SK-N-SH (cell line): ENCODE results near the gene LRGUK. TPM values are rescaled to one million over a fixed set of nuclear protein-coding genes. Genes with fewer than 3 reads are reported as not detected.

Experiments
- CTCF ChIA-PET: fragments of 300-600, 350-600 bp; formaldehyde crosslinking; extraction: SDS; loops from one replicate; lab custom pipeline; 2021; lab: Yijun Ruan, JAX
- POLR2A ChIA-PET: fragments of 350-600 bp; sonication (Branson Sonifier 250); formaldehyde crosslinking; extraction: SDS; loops from one replicate; lab custom pipeline; 2020; ENCODE audit warnings: antibody characterized with exemption, inconsistent platforms; lab: Yijun Ruan, JAX
- DNase-seq: peaks from one replicate; pipeline ENCODE4 v3.0.0; 2012
- H2AFZ ChIP-seq: fragments of 200-600 bp; sonication (generic); 2 replicates; pipeline ENCODE4 v1.8.1; 2016; ENCODE audit warnings: antibody characterized with exemption, mild to moderate bottlenecking, low read depth
- H3F3A ChIP-seq: fragments of 200-600 bp; sonication (generic); replicated peaks from 2 replicates; pipeline ENCODE3; 2016; ENCODE audit warnings: antibody characterized with exemption, mild to moderate bottlenecking; ENCODE audit not compliant: insufficient read depth
- H3K27ac ChIP-seq, 2 experiments: fragments of 200-500 bp in 1 of 2; fragments of 200-600 bp in 1 of 2; sonication (Bioruptor generic) in 1 of 2; sonication (generic), shearing (Covaris generic) in 1 of 2; 2 replicates each; pipeline versions ENCODE4 v1.5.1 to v1.6.1; 2014 to 2016; ENCODE audit warnings: low read depth in 2 of 2, inconsistent platforms in 1 of 2, low read length in 1 of 2, mild to moderate bottlenecking in 1 of 2, mixed read lengths in 1 of 2
- H3K27me3 ChIP-seq: fragments of 200-600 bp; sonication (generic), shearing (Covaris generic); 2 replicates; pipeline ENCODE4 v1.6.1; 2016; ENCODE audit warnings: mixed run types; ENCODE audit not compliant: insufficient read depth
- H3K36me3 ChIP-seq, 2 experiments: fragments of 200-500 bp in 1 of 2; fragments of 200-600 bp in 1 of 2; sonication (Bioruptor generic) in 1 of 2; sonication (generic) in 1 of 2; replicated peaks in 1 of 2; 2 replicates each; pipeline versions ENCODE3 to v1.5.1; 2014 to 2016; ENCODE audit warnings: low read length in 1 of 2, mild to moderate bottlenecking in 1 of 2; ENCODE audit not compliant: insufficient read depth in 2 of 2, control insufficient read depth in 1 of 2
- H3K4me1 ChIP-seq, 2 experiments: fragments of 200-500 bp in 1 of 2; fragments of 200-600 bp in 1 of 2; sonication (Bioruptor generic) in 1 of 2; sonication (generic), shearing (Covaris generic) in 1 of 2; 2 replicates each; pipeline versions ENCODE4 v1.5.1 to v1.6.1; 2014 to 2016; ENCODE audit warnings: low read depth in 1 of 2, low read length in 1 of 2, mixed run types in 1 of 2; ENCODE audit not compliant: insufficient read depth in 2 of 2, control insufficient read depth in 1 of 2
- H3K4me2 ChIP-seq: fragments of 200-600 bp; sonication (generic), shearing (Covaris generic); 2 replicates; pipeline ENCODE4 v1.6.1; 2017; ENCODE audit warnings: mixed run types
- H3K4me3 ChIP-seq, 2 experiments: fragments of 200-500 bp in 1 of 2; fragments of 200-600 bp in 1 of 2; sonication (Bioruptor generic) in 1 of 2; sonication (generic), shearing (Covaris generic) in 1 of 2; 2 replicates each; pipeline versions ENCODE4 v1.5.1 to v1.8.1; 2014 to 2016; ENCODE audit warnings: low read depth in 2 of 2, inconsistent platforms in 1 of 2, low read length in 1 of 2, mild to moderate bottlenecking in 1 of 2, mixed read lengths in 1 of 2, moderate library complexity in 1 of 2
- H3K79me2 ChIP-seq: fragments of 200-600 bp; sonication (generic); 2 replicates; pipeline ENCODE4 v1.8.1; 2017; ENCODE audit warnings: mild to moderate bottlenecking; ENCODE audit not compliant: insufficient read depth
- H3K9ac ChIP-seq: fragments of 200-600 bp; sonication (generic); 2 replicates; pipeline ENCODE4 v1.6.1; 2017; ENCODE audit warnings: mixed run types
- H3K9me2 ChIP-seq: fragments of 200-600 bp; sonication (generic); 2 replicates; pipeline ENCODE4 v1.6.1; 2017; ENCODE audit warnings: mixed run types
- H3K9me3 ChIP-seq: fragments of 200-600 bp; sonication (generic); 2 replicates; pipeline ENCODE4 v1.6.1; 2017; ENCODE audit warnings: mixed run types, mild to moderate bottlenecking, moderate library complexity
- H4K20me1 ChIP-seq: fragments of 200-600 bp; sonication (generic); 2 replicates; pipeline ENCODE4 v1.6.1; 2017; ENCODE audit warnings: mild to moderate bottlenecking, mixed run types; ENCODE audit not compliant: insufficient read depth
- CHD2 ChIP-seq: fragments of 150-350 bp; IDR thresholded peaks from 2 replicates; pipeline ENCODE4 v1.6.1; 2018; ENCODE audit warnings: low read length; ENCODE audit not compliant: partially characterized antibody
- FOXM1 ChIP-seq: IDR thresholded peaks from 2 replicates; pipeline ENCODE4 v1.4.0; 2012; ENCODE audit warnings: low read depth, mild to moderate bottlenecking
- MEF2A ChIP-seq: IDR thresholded peaks from 2 replicates; pipeline ENCODE4 v1.4.0; 2012; ENCODE audit warnings: low read depth, borderline replicate concordance
- MXI1 ChIP-seq: IDR thresholded peaks from 2 replicates; pipeline ENCODE4 v1.6.1; 2012; ENCODE audit warnings: mild to moderate bottlenecking, low read depth, low read length, improper control_type of control experiment
- NRF1 ChIP-seq: IDR thresholded peaks from 2 replicates; pipeline ENCODE4 v1.6.1; 2012; ENCODE audit warnings: low read depth, mild to moderate bottlenecking, low read length
- RAD21 ChIP-seq: IDR thresholded peaks from 2 replicates; pipeline ENCODE4 v1.6.1; 2012; ENCODE audit warnings: mild to moderate bottlenecking, low read length
- RXRA ChIP-seq: IDR thresholded peaks from 2 replicates; pipeline ENCODE4 v1.4.0; 2012; ENCODE audit warnings: low read depth, mild to moderate bottlenecking, borderline replicate concordance
- TCF12 ChIP-seq: IDR thresholded peaks from 2 replicates; pipeline ENCODE4 v1.4.0; 2012
- TEAD4 ChIP-seq: IDR thresholded peaks from 2 replicates; pipeline ENCODE4 v1.4.0; 2012; ENCODE audit warnings: mild to moderate bottlenecking, borderline replicate concordance; ENCODE audit not compliant: insufficient read depth
- USF1 ChIP-seq: IDR thresholded peaks from 2 replicates; pipeline ENCODE4 v1.4.0; 2012; ENCODE audit warnings: low read depth, borderline replicate concordance
- USF2 ChIP-seq: fragments of 150-350 bp; IDR thresholded peaks from 2 replicates; pipeline ENCODE4 v1.6.1; 2017; ENCODE audit warnings: antibody characterized with exemption, low read length, low read depth, borderline replicate concordance
- WGBS: methylation state at CpG from one replicate; pipeline ENCODE4 v1.1.6; 2017; ENCODE audit warnings: low lambda C conversion rate; 5-methylcytosine and 5-hydroxymethylcytosine counted together
- polyA plus RNA-seq, 3 experiments: library from polyadenylated mRNA; depleted of rRNA; stranded (reverse); fragments of >200 nt; gene quantifications; 2 replicates each; pipeline ENCODE4 v1.2.3, GENCODE V29; 2012
- TF ChIP-seq, protein P1 (sequence below): IDR thresholded peaks from 2 replicates; pipeline ENCODE4 v1.4.0; 2012; ENCODE audit warnings: low read depth, borderline replicate concordance
- TF ChIP-seq, protein P2 (sequence below): fragments of 150-350 bp; IDR thresholded peaks from 2 replicates; pipeline ENCODE4 v1.6.1; 2016; ENCODE audit warnings: mild to moderate bottlenecking, low read depth, low read length
- TF ChIP-seq, protein P3 (sequence below): IDR thresholded peaks from 2 replicates; pipeline ENCODE4 v1.6.1; 2012; ENCODE audit warnings: mild to moderate bottlenecking, low read depth, low read length, moderate library complexity

The LRGUK gene
- polyA plus RNA-seq, 1 of the 3 experiments (the other 2 are of a cell fraction) = 1.5 TPM

GRCh38 chr7:134086998-134087735 is 40.0 kb upstream of the LRGUK start:
- 41% methylated on average over 2 of the region's 2 CpGs for WGBS
- H3K79me2 ChIP-seq = no peaks in the 10 kb centered on the region
- no peaks in the 10 kb centered on the region for H4K20me1 ChIP-seq
- no peaks in the 10 kb centered on the region for H3F3A ChIP-seq
- no peaks in the 10 kb centered on the region for H3K9me2 ChIP-seq
- ChIA-PET POLR2A (no interaction called here), CTCF (interaction anchor here (1.5 to 1.7 kb wide), 2 partner anchors 20 to 54 kb away, joined by 3 read pairs; no protein-coding TSS in a partner anchor)
- H3K27me3 ChIP-seq = no peaks in the 10 kb centered on the region
- no peak for DNase-seq
- H3K4me2 ChIP-seq = no peak overlapping the region
- no peak overlapping the region for H2AFZ ChIP-seq
- TF ChIP-seq, protein P1, sequence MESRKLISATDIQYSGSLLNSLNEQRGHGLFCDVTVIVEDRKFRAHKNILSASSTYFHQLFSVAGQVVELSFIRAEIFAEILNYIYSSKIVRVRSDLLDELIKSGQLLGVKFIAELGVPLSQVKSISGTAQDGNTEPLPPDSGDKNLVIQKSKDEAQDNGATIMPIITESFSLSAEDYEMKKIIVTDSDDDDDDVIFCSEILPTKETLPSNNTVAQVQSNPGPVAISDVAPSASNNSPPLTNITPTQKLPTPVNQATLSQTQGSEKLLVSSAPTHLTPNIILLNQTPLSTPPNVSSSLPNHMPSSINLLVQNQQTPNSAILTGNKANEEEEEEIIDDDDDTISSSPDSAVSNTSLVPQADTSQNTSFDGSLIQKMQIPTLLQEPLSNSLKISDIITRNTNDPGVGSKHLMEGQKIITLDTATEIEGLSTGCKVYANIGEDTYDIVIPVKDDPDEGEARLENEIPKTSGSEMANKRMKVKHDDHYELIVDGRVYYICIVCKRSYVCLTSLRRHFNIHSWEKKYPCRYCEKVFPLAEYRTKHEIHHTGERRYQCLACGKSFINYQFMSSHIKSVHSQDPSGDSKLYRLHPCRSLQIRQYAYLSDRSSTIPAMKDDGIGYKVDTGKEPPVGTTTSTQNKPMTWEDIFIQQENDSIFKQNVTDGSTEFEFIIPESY = no peak
- no peak for TF ChIP-seq TCF12
- TF ChIP-seq, protein P2, sequence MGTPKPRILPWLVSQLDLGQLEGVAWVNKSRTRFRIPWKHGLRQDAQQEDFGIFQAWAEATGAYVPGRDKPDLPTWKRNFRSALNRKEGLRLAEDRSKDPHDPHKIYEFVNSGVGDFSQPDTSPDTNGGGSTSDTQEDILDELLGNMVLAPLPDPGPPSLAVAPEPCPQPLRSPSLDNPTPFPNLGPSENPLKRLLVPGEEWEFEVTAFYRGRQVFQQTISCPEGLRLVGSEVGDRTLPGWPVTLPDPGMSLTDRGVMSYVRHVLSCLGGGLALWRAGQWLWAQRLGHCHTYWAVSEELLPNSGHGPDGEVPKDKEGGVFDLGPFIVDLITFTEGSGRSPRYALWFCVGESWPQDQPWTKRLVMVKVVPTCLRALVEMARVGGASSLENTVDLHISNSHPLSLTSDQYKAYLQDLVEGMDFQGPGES = no peak
- no peak for TF ChIP-seq TEAD4
- no peak for TF ChIP-seq USF2
- no peak for TF ChIP-seq MXI1
- no peak overlapping the region for H3K4me3 ChIP-seq
- H3K36me3 ChIP-seq = peaks cover 0 to 2% of the 10 kb centered on the region in 2 experiments
- H3K4me1 ChIP-seq = peaks cover 0 to 6% of the 10 kb centered on the region in 2 experiments; a peak in 1 of 4 replicates
- H3K9ac ChIP-seq = no peak overlapping the region
- H3K27ac ChIP-seq = no peak overlapping the region
- peaks cover 26% of the 10 kb centered on the region for H3K9me3 ChIP-seq

GRCh38 chr7:134088199-134088598 is 38.9 kb upstream of the LRGUK start:
- H3K36me3 ChIP-seq = peaks cover 0 to 2% of the 10 kb centered on the region in 2 experiments
- H3K9me3 ChIP-seq = peaks cover 26% of the 10 kb centered on the region
- no peak overlapping the region for H3K9ac ChIP-seq
- H3K9me2 ChIP-seq = no peaks in the 10 kb centered on the region
- H3K79me2 ChIP-seq = no peaks in the 10 kb centered on the region
- H2AFZ ChIP-seq = no peak overlapping the region
- no peaks in the 10 kb centered on the region for H4K20me1 ChIP-seq
- POLR2A ChIA-PET = no interaction called here
- H3K27me3 ChIP-seq = no peaks in the 10 kb centered on the region
- CTCF ChIA-PET = interaction anchor here (1.5 to 1.7 kb wide), 2 partner anchors 21 to 53 kb away, joined by 3 read pairs; no protein-coding TSS in a partner anchor
- no peaks in the 10 kb centered on the region for H3F3A ChIP-seq
- H3K27ac ChIP-seq = no peak overlapping the region
- DNase-seq = no peak
- H3K4me1 ChIP-seq = peaks cover 0 to 6% of the 10 kb centered on the region in 2 experiments; a peak in 1 of 4 replicates
- no peak overlapping the region for H3K4me2 ChIP-seq
- no peak overlapping the region for H3K4me3 ChIP-seq
- TF ChIP-seq USF1 = no peak
- TF ChIP-seq, protein P2 = no peak
- TF ChIP-seq, protein P3, sequence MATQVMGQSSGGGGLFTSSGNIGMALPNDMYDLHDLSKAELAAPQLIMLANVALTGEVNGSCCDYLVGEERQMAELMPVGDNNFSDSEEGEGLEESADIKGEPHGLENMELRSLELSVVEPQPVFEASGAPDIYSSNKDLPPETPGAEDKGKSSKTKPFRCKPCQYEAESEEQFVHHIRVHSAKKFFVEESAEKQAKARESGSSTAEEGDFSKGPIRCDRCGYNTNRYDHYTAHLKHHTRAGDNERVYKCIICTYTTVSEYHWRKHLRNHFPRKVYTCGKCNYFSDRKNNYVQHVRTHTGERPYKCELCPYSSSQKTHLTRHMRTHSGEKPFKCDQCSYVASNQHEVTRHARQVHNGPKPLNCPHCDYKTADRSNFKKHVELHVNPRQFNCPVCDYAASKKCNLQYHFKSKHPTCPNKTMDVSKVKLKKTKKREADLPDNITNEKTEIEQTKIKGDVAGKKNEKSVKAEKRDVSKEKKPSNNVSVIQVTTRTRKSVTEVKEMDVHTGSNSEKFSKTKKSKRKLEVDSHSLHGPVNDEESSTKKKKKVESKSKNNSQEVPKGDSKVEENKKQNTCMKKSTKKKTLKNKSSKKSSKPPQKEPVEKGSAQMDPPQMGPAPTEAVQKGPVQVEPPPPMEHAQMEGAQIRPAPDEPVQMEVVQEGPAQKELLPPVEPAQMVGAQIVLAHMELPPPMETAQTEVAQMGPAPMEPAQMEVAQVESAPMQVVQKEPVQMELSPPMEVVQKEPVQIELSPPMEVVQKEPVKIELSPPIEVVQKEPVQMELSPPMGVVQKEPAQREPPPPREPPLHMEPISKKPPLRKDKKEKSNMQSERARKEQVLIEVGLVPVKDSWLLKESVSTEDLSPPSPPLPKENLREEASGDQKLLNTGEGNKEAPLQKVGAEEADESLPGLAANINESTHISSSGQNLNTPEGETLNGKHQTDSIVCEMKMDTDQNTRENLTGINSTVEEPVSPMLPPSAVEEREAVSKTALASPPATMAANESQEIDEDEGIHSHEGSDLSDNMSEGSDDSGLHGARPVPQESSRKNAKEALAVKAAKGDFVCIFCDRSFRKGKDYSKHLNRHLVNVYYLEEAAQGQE = no peak
- TF ChIP-seq USF2 = no peak
- no peak for TF ChIP-seq FOXM1
- TF ChIP-seq TEAD4 = no peak
- no peak for TF ChIP-seq NRF1
- no peak for TF ChIP-seq RAD21
- no peak for TF ChIP-seq RXRA
- TF ChIP-seq MEF2A = no peak
- no peak for TF ChIP-seq CHD2
